MM.1S (cell line): Measurements from ENCODE around the gene FARP2.

Experiments
- EZH2 ChIP-seq: fragments of 300-600 bp; sonication (generic); optimal IDR thresholded peaks from 2 replicates; pipeline ENCODE3; 2017; ENCODE audit warnings: low read depth, mild to moderate bottlenecking, antibody characterized with exemption, low read length, mixed read lengths
- EZH2phosphoT487 ChIP-seq: fragments of 300-600 bp; sonication (generic); IDR thresholded peaks from 2 replicates; pipeline ENCODE4 v1.6.1; 2018; ENCODE audit warnings: antibody characterized with exemption, low read length
- TF ChIP-seq, protein P1 (sequence below): fragments of 300-600 bp; sonication (generic); IDR thresholded peaks from 2 replicates; pipeline ENCODE4 v1.5.1; 2016; ENCODE audit warnings: antibody characterized with exemption, low read length, mixed read lengths

DNA sequence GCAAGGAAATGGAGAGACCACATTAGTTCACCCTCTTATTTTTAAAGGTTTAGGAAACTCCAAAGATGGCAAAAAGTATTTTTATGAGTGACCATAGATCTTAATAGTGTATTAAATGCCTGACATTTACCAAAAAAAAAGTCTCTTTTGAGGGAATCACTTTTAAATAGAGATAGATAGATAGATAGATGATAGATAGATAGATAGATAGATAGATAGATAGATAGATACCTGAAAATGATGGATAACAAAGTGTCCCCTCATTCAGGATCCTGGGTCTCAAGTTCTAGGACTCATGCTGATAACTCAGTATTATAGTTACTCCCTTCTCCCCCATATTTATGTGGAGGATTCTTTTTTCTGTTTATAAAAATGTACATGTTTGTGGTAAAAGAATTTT lies 52.8 kb downstream of the FARP2 start:
- TF ChIP-seq, protein P1, sequence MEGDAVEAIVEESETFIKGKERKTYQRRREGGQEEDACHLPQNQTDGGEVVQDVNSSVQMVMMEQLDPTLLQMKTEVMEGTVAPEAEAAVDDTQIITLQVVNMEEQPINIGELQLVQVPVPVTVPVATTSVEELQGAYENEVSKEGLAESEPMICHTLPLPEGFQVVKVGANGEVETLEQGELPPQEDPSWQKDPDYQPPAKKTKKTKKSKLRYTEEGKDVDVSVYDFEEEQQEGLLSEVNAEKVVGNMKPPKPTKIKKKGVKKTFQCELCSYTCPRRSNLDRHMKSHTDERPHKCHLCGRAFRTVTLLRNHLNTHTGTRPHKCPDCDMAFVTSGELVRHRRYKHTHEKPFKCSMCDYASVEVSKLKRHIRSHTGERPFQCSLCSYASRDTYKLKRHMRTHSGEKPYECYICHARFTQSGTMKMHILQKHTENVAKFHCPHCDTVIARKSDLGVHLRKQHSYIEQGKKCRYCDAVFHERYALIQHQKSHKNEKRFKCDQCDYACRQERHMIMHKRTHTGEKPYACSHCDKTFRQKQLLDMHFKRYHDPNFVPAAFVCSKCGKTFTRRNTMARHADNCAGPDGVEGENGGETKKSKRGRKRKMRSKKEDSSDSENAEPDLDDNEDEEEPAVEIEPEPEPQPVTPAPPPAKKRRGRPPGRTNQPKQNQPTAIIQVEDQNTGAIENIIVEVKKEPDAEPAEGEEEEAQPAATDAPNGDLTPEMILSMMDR: no peak
- TF ChIP-seq EZH2phosphoT487: no peak
- TF ChIP-seq EZH2: no peak
